HUES6 (cell line): ENCODE results near the gene PLCXD1.

Experiments used
- H3K27ac ChIP-seq: 2 replicates; pipeline ENCODE4 v1.7.0; 2013; ENCODE audit warnings: low read depth, mild to moderate bottlenecking, low read length, inconsistent platforms
- H3K27me3 ChIP-seq: 2 replicates; pipeline ENCODE4 v1.6.1; 2013; ENCODE audit warnings: low read length; ENCODE audit not compliant: control insufficient read depth, insufficient read depth
- H3K36me3 ChIP-seq: 2 replicates; pipeline ENCODE4 v1.6.1; 2013; ENCODE audit warnings: low read length; ENCODE audit not compliant: control insufficient read depth, insufficient read depth
- H3K4me1 ChIP-seq: 2 replicates; pipeline ENCODE4 v1.6.1; 2013; ENCODE audit warnings: low read length; ENCODE audit not compliant: control insufficient read depth, insufficient read depth
- H3K4me3 ChIP-seq: 2 replicates; pipeline ENCODE4 v1.5.1; 2013; ENCODE audit warnings: low read depth, low read length
- H3K9ac ChIP-seq: one replicate; pipeline ENCODE4 v1.6.1; 2013; ENCODE audit warnings: mild to moderate bottlenecking, low read length
- H3K9me3 ChIP-seq: 2 replicates; pipeline ENCODE4 v1.6.1; 2013; ENCODE audit warnings: low read depth, low read length; ENCODE audit not compliant: control insufficient read depth, insufficient read depth

PLCXD1 gene

DNA sequence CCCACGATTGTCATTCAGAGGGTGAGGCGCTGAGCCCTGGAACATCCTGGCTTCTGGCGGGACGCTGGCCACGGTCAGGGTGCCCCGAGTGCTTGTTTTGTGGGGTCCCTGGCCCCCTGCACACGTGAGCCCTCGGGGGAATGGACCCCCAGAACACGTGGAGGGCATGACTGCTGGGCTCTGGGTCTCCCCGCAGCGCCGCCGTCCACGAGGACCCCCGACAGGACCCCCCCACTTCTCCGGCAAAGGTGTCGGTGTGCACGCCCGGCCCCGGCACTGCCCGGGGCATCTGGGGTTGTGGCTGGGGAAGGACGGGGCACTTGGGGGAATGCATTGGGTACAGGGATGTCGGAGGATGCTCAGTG is 51.3 kb downstream of the PLCXD1 start:
- Histone ChIP-seq H3K27ac (no peak overlapping the region), H3K9me3 (peaks cover 5% of the 10 kb centered on the region; the same call in 1 of the 2 replicates), H3K36me3 (peaks cover 32% of the 10 kb centered on the region), H3K9ac (no peak overlapping the region), H3K4me1 (no peaks in the 10 kb centered on the region), H3K27me3 (no peaks in the 10 kb centered on the region), H3K4me3 (no peak overlapping the region)

DNA sequence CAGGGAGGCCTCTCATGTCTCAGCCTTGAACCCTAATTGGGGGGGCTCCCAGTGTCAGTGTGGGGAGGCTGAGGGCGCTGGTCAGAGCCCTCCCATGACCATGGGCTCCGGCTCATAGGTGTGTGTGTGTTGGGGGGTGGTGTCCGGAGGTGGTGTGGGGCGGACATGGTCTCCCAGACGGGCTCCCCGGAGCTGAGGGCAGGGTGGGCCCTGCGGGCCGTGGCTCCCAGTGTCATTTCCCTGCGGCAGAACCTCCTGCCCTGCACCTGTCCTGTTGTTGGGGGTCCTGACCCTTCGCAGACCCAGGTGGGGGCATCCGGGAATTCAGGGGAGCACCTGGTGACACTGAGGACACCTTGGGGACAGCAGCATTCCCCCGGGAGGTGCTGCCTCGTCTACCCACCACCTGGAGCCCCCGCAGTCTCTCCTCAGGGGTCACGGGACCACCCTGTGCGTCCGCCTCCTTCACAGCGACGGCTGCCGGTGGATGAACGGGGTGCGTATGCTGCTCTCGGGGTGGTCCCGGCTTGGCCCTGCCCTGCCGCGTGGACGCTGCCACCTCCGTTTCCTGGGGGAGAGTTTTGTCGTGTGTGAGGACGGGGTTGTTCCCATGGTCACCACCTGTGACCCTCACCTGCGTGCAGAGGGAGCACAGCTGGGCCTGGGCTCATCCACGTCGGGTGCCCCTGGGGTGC is 51.9 kb downstream of the PLCXD1 start:
- H3K36me3 ChIP-seq, result peaks cover 38% of the 10 kb centered on the region

GRCh38 chrX:333611-334311 is 52.6 kb downstream of the PLCXD1 start:
- no peak overlapping the region for H3K9ac ChIP-seq
- H3K4me3 ChIP-seq, result no peak overlapping the region
- no peak overlapping the region for H3K27ac ChIP-seq
- no peaks in the 10 kb centered on the region for H3K4me1 ChIP-seq
- peaks cover 5% of the 10 kb centered on the region; the same call in 1 of the 2 replicates for H3K9me3 ChIP-seq
- no peaks in the 10 kb centered on the region for H3K27me3 ChIP-seq
- peaks cover 43% of the 10 kb centered on the region for H3K36me3 ChIP-seq

More for the DNA sequence above, 51.9 kb downstream of the PLCXD1 start:
- H3K9ac ChIP-seq, result no peak overlapping the region
- H3K9me3 ChIP-seq, result peaks cover 5% of the 10 kb centered on the region; the same call in 1 of the 2 replicates
- no peak overlapping the region for H3K27ac ChIP-seq
- H3K27me3 ChIP-seq, result no peaks in the 10 kb centered on the region
- H3K4me3 ChIP-seq, result no peak overlapping the region
- H3K4me1 ChIP-seq, result no peaks in the 10 kb centered on the region

DNA sequence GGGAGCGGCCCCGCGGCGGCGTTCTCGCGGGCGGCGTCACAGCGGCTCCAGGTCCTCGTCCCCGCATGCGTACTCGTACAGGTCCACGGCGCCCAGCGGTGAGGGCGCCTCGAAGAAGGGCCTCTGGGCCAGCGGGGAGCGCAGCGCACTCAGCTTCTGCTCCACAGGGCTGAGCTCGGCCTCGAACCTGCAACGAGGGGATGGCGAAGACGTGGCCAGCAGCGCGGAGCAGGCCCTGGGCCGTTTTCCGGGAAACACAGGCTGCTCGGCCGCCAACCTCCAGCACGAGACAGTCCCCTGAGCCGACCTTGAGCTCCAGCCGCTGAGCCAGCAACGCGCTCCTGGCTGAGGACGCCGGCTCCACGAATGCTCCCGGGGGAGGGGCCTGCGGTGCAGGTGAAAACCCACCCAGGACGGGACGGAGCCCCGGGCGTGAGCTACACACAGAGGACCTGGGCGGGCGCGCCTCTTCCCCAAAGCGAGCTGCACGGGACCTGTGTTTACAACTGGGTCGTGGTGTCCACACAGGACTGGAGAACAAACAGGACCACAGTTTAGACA is 53.2 kb downstream of the PLCXD1 start:
- H3K27ac ChIP-seq, result no peak overlapping the region
- H3K36me3 ChIP-seq, result peaks cover 45% of the 10 kb centered on the region
- peaks cover 5% of the 10 kb centered on the region; the same call in 1 of the 2 replicates for H3K9me3 ChIP-seq
- H3K4me1 ChIP-seq, result no peaks in the 10 kb centered on the region
- H3K4me3 ChIP-seq, result no peak overlapping the region
- H3K9ac ChIP-seq, result no peak overlapping the region
- H3K27me3 ChIP-seq, result no peaks in the 10 kb centered on the region

DNA sequence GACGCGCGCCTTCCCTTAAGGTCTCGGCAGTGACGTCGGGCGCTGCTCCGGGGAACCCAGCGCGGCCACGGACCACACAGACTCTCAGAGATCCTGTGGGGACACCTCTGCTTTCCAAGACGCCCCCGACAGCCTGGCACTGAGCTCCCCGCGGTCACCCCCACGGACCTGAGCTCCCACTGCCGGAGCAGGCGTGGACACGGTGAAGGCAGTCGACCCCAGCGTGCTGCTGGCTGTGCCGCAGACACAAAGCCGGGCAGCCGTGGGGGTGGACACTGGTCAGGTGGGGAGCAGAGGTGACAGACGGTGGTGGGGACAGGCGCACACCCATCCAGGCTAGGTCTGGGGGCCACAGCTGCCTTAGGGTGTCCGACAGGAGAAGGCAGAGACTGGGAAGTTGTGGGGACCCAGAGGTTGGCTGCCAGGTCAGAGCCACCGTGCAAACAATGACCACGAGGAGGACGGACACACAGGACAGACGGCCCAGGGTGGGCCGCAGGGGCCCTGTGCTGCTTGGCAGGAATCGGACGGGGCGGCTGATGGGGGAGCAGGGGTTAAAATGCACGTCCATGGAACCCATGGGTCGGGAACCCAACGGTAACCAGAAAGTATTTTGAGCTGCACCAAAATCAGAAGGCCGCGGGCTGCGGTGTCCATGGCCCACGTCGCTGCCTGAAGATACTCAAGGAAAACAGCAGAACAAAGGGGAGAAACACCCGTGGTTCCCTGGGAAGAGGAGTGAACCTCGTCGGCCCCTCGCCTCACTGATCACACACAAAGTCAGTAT is 54.0 kb downstream of the PLCXD1 start:
- no peaks in the 10 kb centered on the region for H3K27me3 ChIP-seq
- peaks cover 2% of the 10 kb centered on the region; the same call in 1 of the 2 replicates for H3K9me3 ChIP-seq
- H3K4me1 ChIP-seq, result no peaks in the 10 kb centered on the region
- H3K9ac ChIP-seq, result no peak overlapping the region
- peaks cover 45% of the 10 kb centered on the region for H3K36me3 ChIP-seq
- H3K27ac ChIP-seq, result no peak overlapping the region
- no peak overlapping the region for H3K4me3 ChIP-seq

- Histone ChIP-seq H3K27ac (no peak overlapping the region), H3K27me3 (no peaks in the 10 kb centered on the region), H3K4me1 (no peaks in the 10 kb centered on the region), H3K4me3 (no peak overlapping the region), H3K9ac (no peak overlapping the region), H3K36me3 (peaks cover 48% of the 10 kb centered on the region), H3K9me3 (peaks cover 4% of the 10 kb centered on the region; the same call in 1 of the 2 replicates)
These were observed 54.6 kb downstream of the PLCXD1 start for GRCh38 chrX:335758-336155.

DNA sequence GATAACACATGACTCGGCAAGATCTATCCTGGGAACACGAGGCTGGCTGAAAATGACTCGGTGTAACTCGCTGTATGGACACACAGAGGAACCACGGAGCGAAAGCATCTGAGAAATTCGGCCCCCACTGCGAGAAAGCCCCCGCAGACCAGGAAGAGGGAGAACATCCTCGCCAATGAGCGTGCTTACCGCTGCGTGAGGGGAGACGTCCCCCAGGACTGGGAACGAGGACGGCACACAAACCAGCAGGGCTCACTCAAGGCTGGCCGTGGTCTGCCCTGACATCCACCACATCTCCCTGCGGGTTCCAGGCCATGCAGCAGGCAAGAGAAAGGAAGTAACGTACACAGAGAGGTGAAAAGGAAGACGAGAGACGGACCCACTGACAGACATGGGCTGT is 55.0 kb downstream of the PLCXD1 start:
- Histone ChIP-seq H3K4me1 (no peaks in the 10 kb centered on the region), H3K27me3 (no peaks in the 10 kb centered on the region), H3K27ac (no peak overlapping the region), H3K9me3 (peaks cover 4% of the 10 kb centered on the region; the same call in 1 of the 2 replicates), H3K4me3 (no peak overlapping the region), H3K36me3 (peaks cover 51% of the 10 kb centered on the region), H3K9ac (no peak overlapping the region)

DNA sequence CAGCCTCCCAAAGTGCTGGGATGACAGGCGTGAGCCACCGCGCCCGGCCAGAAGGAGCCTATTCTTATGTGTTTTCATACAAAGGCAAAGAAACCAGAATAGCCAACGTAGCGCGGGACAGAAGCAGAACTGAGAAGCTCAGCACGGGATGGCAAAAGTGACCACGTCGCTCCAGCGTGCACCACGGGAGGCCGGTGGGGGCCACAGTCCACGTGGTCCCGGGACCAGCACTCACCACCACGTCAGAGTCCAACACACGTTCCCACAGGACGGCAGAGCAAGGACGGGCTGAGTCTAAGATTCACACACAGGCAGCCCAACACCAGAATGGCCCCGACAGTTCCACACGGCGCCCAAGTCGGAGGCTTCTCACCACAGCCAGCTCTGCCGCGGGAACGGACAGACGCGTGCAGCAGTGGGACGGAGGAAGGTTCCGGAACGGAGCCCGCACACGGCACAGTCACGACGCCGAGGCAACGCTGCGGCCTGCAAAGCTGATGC is 56.2 kb downstream of the PLCXD1 start:
- peaks cover 57% of the 10 kb centered on the region for H3K36me3 ChIP-seq
- no peak overlapping the region for H3K9ac ChIP-seq
- H3K4me3 ChIP-seq, result no peak overlapping the region
- H3K9me3 ChIP-seq, result peaks cover 4% of the 10 kb centered on the region; the same call in 1 of the 2 replicates
- H3K27ac ChIP-seq, result no peak overlapping the region
- no peaks in the 10 kb centered on the region for H3K27me3 ChIP-seq
- no peaks in the 10 kb centered on the region for H3K4me1 ChIP-seq

DNA sequence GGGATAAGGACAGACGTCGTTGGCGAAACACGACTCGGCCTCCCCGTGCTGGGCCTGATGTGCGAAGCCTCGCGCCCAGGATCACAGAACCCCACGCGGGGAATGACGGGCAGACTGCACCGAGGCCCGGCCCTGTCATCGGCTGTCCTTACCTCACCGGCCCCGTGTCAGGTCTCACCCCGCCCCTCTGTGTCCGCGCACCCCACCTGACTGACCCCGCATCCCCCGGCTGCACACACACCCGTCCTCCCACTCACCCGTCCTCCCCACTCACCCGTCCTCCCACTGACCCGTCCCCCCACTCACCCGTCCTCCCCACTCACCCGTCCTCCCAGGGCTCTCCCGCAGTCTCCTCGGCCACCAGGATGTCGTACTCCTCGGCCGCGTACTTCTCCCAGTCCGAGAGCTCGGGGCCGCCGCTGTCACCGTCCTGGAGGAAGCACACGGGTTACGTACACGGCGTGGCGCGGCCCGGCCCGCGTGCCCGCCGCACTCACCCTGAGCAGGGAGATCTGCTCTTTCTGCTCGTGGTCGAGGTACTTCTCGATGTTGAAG is 57.2 kb downstream of the PLCXD1 start:
- H3K4me1 ChIP-seq, result no peaks in the 10 kb centered on the region
- H3K36me3 ChIP-seq, result peaks cover 51% of the 10 kb centered on the region
- peaks cover 4% of the 10 kb centered on the region; the same call in 1 of the 2 replicates for H3K9me3 ChIP-seq
- H3K4me3 ChIP-seq, result no peak overlapping the region
- no peak overlapping the region for H3K9ac ChIP-seq
- no peak overlapping the region for H3K27ac ChIP-seq
- H3K27me3 ChIP-seq, result no peaks in the 10 kb centered on the region

DNA sequence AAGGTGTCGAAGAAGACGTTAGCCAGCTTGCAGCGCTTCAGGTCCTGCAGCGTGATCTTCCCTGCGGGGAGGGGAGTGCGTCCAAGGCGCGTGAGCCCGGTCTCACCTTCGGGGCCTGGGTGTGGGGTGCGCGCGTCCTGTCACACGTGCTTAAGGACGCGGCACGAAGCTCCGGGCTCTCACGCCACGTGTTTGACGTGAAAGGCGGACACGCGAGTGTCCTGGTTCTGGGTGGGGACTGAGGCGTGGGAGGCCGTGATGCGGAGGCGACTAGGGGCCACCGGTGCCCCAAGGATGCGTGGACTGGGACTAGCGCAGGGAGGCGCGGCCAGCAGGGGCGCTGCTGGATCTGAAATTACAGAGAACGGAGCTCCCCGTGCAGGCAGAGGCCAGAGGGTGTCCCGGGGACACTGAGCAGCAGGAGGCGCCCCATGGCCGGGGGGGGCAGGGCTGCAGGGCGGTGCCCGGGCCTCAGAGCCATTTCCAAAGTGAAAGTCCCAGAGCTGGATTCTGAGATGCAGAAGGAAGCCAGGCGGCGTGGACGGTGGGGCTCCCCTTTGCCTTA is 57.7 kb downstream of the PLCXD1 start:
- no peaks in the 10 kb centered on the region for H3K4me1 ChIP-seq
- H3K27me3 ChIP-seq, result no peaks in the 10 kb centered on the region
- peaks cover 46% of the 10 kb centered on the region for H3K36me3 ChIP-seq
- no peak overlapping the region for H3K4me3 ChIP-seq
- H3K9ac ChIP-seq, result no peak overlapping the region
- no peak overlapping the region for H3K27ac ChIP-seq
- H3K9me3 ChIP-seq, result peaks cover 4% of the 10 kb centered on the region; the same call in 1 of the 2 replicates
